NT2/D1 (cell line): ENCODE results near the gene TSPEAR.

Experiments used
- SUZ12 ChIP-seq: IDR thresholded peaks from 2 replicates; pipeline ENCODE4 v1.6.1; 2011; ENCODE audit not compliant: insufficient read length, insufficient read depth; ENCODE audit errors: extremely low read depth
- YY1 ChIP-seq: IDR thresholded peaks from 2 replicates; pipeline ENCODE4 v1.6.1; 2011; ENCODE audit not compliant: insufficient read length, insufficient read depth
- ZNF274 ChIP-seq: IDR thresholded peaks from 2 replicates; pipeline ENCODE4 v1.6.1; 2011; ENCODE audit warnings: mild to moderate bottlenecking, low read depth, low read length

DNA sequence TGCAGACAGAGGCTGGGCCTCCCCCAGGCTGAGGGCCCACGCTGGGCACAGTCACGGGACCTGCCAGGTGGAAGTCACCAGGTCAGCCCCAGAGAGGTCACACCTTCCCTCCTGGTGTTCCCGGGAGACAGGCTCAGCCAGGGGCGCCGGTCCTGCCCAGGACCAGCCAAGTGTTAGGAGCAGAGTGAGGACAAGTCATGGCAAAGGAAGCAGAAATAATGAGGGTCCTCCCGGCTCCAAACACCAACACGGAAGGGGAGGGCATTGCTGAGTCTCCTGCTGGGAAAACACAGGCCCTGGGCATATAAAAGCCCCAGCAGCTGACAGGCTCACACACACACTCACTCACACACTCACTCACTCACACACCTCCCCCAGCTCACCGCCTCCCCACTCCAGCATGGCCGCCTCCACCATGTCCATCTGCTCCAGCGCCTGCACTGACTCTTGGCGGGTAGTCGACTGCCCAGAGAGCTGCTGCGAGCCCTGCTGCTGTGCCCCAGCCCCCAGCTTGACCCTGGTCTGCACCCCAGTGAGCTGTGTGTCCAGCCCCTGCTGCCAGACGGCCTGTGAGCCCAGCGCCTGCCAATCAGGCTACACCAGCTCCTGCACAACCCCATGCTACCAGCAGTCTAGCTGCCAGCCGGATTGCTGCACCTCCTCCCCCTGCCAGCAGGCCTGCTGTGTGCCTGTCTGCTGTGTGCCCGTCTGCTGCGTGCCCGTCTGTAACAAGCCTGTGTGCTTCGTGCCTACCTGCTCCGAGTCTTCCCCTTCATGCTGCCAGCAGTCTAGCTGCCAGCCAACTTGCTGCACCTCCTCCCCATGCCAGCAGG, 74.1 kb downstream of the TSPEAR start, which contains the start of gene KRTAP10-10:
- no peak for TF ChIP-seq ZNF274
- TF ChIP-seq SUZ12: no peak
- TF ChIP-seq YY1: no peak
